ENCODE measurements around the gene SUPT16H. TPM values are rescaled to one million over a fixed set of nuclear protein-coding genes. Genes with fewer than 3 reads are reported as not detected.

Gene SUPT16H
- 106 to 116 TPM (median 110 TPM) in 5 replicates for total RNA-seq (2022; extraction: Qiagen RNA extraction)

DNA sequence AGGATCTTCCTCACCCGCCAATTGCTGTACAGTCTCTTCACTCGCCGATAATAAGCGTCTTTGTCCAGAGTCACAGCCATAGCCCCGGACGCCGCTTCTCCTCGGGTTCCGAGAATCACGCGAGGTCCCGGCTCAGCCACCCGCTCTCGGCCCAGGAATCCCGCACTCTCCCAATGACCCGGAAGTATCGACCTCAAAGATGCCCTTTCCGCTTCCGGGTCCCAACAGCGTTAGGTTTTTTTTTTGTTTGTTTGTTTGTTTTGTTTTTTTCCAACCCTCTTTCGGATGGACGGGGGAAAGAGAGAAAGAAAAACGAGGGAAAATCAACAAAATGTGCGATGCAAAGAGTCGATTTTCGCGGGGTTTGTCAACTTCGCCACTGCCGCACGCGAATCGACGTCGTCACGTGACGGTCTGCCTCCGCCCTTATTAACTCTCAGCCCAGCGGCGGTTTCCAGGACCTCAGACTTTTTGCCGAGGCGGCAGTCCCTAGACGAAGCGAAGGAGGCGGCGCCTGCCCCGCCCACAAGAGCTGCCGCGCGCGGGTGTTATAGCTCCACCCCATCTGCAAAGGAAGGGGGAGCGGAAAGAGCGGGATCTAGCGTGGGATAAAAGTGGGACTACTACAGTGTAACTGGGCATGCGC is at the start of gene SUPT16H:
Gene SUPT16H, minus strand, starts transcription at position 172 of the 646 bp plus-strand sequence. Its CDS starts 92 bp downstream, at position 80.

Other genes starting within 250 kb of the SUPT16H start
- not detected in 5 replicates for gene OR5AU1, start 228.0 kb downstream of the SUPT16H start, total RNA-seq (2022; extraction: Qiagen RNA extraction)
- gene HNRNPC, start 114.6 kb downstream of the SUPT16H start, total RNA-seq (2022; extraction: Qiagen RNA extraction), result 867 to 980 TPM (median 927 TPM) in 5 replicates
- gene RPGRIP1, start 103.9 kb downstream of the SUPT16H start, total RNA-seq (2022; extraction: Qiagen RNA extraction), result 0.15 to 0.39 TPM (median 0.25 TPM) in 5 replicates
- gene CHD8, start 72.1 kb upstream of the SUPT16H start, total RNA-seq (2022; extraction: Qiagen RNA extraction), result 38.1 to 43.5 TPM (median 41.9 TPM) in 5 replicates
- gene RAB2B, start 92.9 kb upstream of the SUPT16H start, total RNA-seq (2022; extraction: Qiagen RNA extraction), result 12.2 to 14.6 TPM (median 13.4 TPM) in 5 replicates
- gene TOX4, start 93.2 kb upstream of the SUPT16H start, total RNA-seq (2022; extraction: Qiagen RNA extraction), result 55.7 to 79.3 TPM (median 69.0 TPM) in 5 replicates
- gene METTL3, start 127.3 kb upstream of the SUPT16H start, total RNA-seq (2022; extraction: Qiagen RNA extraction), result 36.8 to 45.6 TPM (median 43.7 TPM) in 5 replicates
- gene SALL2, start 142.3 kb upstream of the SUPT16H start, total RNA-seq (2022; extraction: Qiagen RNA extraction), result 0.58 to 0.78 TPM (median 0.68 TPM) in 5 replicates
- not detected in 5 replicates for gene OR10G3, start 196.1 kb upstream of the SUPT16H start, total RNA-seq (2022; extraction: Qiagen RNA extraction)

Data from A549 treated with dexamethasone at 1 μM for 4 hours (cell line).